A549 treated with AZD9567 at 1 μM for 4 hours (cell line): ENCODE results near the gene KNL1. TPM values are rescaled to one million over a fixed set of nuclear protein-coding genes. Genes with fewer than 3 reads are reported as not detected.

Experiments used
- total RNA-seq: library from RNA; stranded (reverse); fragments of 200-300 nt; extraction: Qiagen RNA extraction; gene quantifications from 5 replicates; pipeline ENCODE4 v1.2.3, GENCODE V29; 2022; ENCODE audit not compliant: insufficient read depth

The KNL1 gene
- 5.3 to 10.1 TPM (median 7.6 TPM) in 5 replicates for total RNA-seq

GRCh38 chr15:40593588-40594428 is at the start of gene KNL1:
Gene KNL1, plus strand, starts transcription at chr15:40594249. Its CDS starts 8,683 bp downstream, at chr15:40602932.

GRCh38 chr15:40564591-40565332 is 29.3 kb upstream of the KNL1 start, which contains the start of gene CCDC32:
Gene CCDC32, minus strand, starts transcription at chr15:40565042. Its CDS starts 2,027 bp downstream, at chr15:40563015.

GRCh38 chr15:40569129-40569953 is 24.7 kb upstream of the KNL1 start, which contains the start of gene RPUSD2:
Gene RPUSD2, plus strand, starts transcription at chr15:40569299. Its CDS starts 39 bp downstream, at chr15:40569338.

GRCh38 chr15:40694688-40695468 is 100.8 kb downstream of the KNL1 start, which contains the start of gene RAD51:
Gene RAD51, plus strand, starts transcription at chr15:40695174. Its CDS starts 3,585 bp downstream, at chr15:40698759.

Other genes with a start within 250 kb of the KNL1 start
- not detected in 5 replicates for gene PHGR1, start 243.2 kb upstream of the KNL1 start, total RNA-seq
- 0.71 to 2.2 TPM (median 1.3 TPM) in 4 of 5 replicates, not detected in the other for gene DISP2, start 236.0 kb upstream of the KNL1 start, total RNA-seq
- 39.4 to 49.4 TPM (median 45.5 TPM) in 5 replicates for gene KNSTRN, start 211.5 kb upstream of the KNL1 start, total RNA-seq
- gene IVD, start 188.5 kb upstream of the KNL1 start, total RNA-seq = 13.2 to 25.9 TPM (median 15.2 TPM) in 5 replicates
- gene BAHD1, start 153.3 kb upstream of the KNL1 start, total RNA-seq = 9.1 to 11.9 TPM (median 11.7 TPM) in 5 replicates
- 9.6 to 17.9 TPM (median 16.4 TPM) in 5 replicates for gene CHST14, start 123.3 kb upstream of the KNL1 start, total RNA-seq
- gene CCDC32, start 29.2 kb upstream of the KNL1 start, total RNA-seq = 14.6 to 17.3 TPM (median 15.5 TPM) in 5 replicates
- 8.6 to 17.1 TPM (median 16.1 TPM) in 5 replicates for gene RPUSD2, start 24.9 kb upstream of the KNL1 start, total RNA-seq
- gene RAD51, start 100.9 kb downstream of the KNL1 start, total RNA-seq = 17.8 to 23.1 TPM (median 18.9 TPM) in 5 replicates
- 23.3 to 34.5 TPM (median 24.8 TPM) in 5 replicates for gene RMDN3, start 161.0 kb downstream of the KNL1 start, total RNA-seq
- gene GCHFR, start 169.8 kb downstream of the KNL1 start, total RNA-seq = 8.1 to 9.4 TPM (median 8.3 TPM) in 5 replicates
- gene C15orf62, start 175.7 kb downstream of the KNL1 start, total RNA-seq = 0.05 to 0.09 TPM (median 0.06 TPM) in 4 of 5 replicates, not detected in the other
- gene ZFYVE19, start 212.8 kb downstream of the KNL1 start, total RNA-seq = 17.5 to 23.6 TPM (median 18.1 TPM) in 5 replicates
- gene DNAJC17, start 213.2 kb downstream of the KNL1 start, total RNA-seq = 6.2 to 21.7 TPM (median 20.1 TPM) in 5 replicates
- 0.12 to 0.29 TPM (median 0.23 TPM) in 4 of 5 replicates, not detected in the other for gene PPP1R14D, start 234.5 kb downstream of the KNL1 start, total RNA-seq
- gene SPINT1, start 249.8 kb downstream of the KNL1 start, total RNA-seq = 0.53 to 0.92 TPM (median 0.72 TPM) in 4 of 5 replicates, not detected in the other